Measurements from ENCODE around the gene DCHS1.

DNA sequence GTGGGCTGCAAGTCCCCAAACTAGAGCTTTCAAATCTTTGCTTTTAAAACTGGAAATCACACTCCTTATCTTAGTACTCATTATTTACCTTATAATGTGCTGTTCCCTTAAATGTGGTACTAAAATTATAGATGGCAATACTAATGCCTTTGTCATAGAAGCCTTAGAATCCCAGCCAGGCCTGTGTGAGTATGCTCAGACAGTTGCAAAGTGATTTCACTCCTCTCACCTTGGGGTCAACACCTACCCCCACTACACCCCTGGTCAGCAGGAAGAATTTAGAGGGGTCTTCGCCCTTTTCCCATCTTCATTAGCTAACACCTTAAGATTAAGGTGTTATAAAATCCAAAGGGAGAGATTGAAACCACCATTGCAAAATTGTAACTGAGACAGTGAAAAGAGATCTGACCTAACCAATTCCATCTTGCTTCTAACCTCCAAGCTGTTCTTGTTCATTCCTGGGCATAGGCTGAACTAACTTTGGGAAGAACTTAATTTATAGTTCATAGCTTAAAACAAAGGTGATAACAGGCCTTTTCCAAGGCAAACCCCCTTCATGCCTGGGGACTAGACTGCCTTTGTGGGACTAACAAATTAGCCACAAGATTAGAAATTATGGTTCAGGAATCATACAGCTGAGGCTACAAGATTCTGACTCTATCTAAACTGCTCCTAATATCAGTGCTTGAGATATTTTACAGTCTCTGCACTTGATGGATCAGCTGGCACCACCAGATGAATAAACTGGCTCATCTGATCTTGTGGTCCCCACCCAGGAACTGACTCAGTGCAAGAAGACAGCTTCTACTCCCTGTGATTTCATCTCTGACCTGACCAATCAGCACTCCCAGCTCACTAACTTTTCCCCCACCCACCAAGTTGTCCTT is 38.0 kb upstream of the DCHS1 start:
- TF ChIP-seq, protein P1, sequence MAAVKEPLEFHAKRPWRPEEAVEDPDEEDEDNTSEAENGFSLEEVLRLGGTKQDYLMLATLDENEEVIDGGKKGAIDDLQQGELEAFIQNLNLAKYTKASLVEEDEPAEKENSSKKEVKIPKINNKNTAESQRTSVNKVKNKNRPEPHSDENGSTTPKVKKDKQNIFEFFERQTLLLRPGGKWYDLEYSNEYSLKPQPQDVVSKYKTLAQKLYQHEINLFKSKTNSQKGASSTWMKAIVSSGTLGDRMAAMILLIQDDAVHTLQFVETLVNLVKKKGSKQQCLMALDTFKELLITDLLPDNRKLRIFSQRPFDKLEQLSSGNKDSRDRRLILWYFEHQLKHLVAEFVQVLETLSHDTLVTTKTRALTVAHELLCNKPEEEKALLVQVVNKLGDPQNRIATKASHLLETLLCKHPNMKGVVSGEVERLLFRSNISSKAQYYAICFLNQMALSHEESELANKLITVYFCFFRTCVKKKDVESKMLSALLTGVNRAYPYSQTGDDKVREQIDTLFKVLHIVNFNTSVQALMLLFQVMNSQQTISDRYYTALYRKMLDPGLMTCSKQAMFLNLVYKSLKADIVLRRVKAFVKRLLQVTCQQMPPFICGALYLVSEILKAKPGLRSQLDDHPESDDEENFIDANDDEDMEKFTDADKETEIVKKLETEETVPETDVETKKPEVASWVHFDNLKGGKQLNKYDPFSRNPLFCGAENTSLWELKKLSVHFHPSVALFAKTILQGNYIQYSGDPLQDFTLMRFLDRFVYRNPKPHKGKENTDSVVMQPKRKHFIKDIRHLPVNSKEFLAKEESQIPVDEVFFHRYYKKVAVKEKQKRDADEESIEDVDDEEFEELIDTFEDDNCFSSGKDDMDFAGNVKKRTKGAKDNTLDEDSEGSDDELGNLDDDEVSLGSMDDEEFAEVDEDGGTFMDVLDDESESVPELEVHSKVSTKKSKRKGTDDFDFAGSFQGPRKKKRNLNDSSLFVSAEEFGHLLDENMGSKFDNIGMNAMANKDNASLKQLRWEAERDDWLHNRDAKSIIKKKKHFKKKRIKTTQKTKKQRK (IDR thresholded peaks at IDR 0.05; ENCODE audit: low read depth, low read length), result no peak
- no peak for TF ChIP-seq POLR2A (IDR thresholded peaks at IDR 0.05; ENCODE audit: low read depth, low read length)
- no peak for TF ChIP-seq TCF7 (IDR thresholded peaks at IDR 0.05; ENCODE audit: borderline replicate concordance)

Data from GM12878 (cell line).